VCaP (cell line): Measurements from ENCODE around the gene COL27A1.

ENCODE experiments used
- H3K27ac ChIP-seq: fragments of 450-650 bp; 2 replicates; pipeline ENCODE4 v1.5.1; 2017
- TF ChIP-seq, protein P1 (sequence below): fragments of 450-650 bp; conservative IDR thresholded peaks from 2 replicates; pipeline ENCODE4 v1.5.1; 2017; ENCODE audit warnings: mild to moderate bottlenecking, moderate library complexity

Gene COL27A1

DNA sequence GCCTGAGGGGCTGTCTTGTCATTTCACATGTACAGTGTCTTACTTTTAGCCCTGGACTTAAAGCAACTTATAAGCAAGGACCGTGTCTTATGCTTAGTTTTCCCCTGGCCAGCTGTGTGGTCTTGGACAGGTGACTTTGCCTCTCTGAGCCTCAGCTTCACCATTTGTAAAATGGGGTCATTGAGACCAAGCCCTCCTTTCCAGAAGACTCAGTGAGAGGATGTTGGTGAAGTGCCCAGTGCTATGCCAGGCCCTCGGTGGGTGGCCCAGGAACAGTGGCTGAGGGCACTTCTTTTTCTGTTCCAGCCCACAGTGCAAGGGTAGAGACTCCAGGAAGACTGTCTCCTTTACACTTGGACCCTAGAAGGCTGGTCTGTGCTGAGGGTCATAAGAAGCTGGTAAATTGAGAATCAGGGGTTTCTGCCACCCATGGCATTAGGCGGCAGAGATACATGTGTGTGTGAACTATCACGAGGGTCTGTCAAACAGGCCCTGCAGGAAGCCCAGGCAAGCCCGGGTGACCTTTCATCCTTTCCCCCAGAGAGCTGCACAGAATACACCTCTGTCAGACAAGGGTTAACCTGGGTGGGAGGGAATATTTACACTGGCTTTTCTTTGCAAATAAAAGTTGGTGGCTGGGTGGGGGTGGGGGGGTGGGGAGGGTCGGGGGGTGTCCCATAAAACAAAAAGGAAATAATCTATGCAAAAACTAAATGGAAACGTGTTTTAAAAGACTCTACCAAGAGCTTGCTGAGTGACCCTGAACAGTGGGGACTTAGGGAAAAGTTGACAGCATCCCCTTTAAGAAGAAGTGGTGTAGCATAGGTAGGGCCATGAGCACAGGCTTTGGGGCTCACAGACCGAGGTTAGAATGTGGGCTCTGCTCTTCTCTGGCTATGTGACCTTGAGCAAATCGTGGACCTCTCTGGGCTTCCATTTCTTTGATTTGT lies 35.8 kb upstream of the COL27A1 start:
- H3K27ac ChIP-seq = peak overlapping the region; percentile 86
- TF ChIP-seq, protein P1, sequence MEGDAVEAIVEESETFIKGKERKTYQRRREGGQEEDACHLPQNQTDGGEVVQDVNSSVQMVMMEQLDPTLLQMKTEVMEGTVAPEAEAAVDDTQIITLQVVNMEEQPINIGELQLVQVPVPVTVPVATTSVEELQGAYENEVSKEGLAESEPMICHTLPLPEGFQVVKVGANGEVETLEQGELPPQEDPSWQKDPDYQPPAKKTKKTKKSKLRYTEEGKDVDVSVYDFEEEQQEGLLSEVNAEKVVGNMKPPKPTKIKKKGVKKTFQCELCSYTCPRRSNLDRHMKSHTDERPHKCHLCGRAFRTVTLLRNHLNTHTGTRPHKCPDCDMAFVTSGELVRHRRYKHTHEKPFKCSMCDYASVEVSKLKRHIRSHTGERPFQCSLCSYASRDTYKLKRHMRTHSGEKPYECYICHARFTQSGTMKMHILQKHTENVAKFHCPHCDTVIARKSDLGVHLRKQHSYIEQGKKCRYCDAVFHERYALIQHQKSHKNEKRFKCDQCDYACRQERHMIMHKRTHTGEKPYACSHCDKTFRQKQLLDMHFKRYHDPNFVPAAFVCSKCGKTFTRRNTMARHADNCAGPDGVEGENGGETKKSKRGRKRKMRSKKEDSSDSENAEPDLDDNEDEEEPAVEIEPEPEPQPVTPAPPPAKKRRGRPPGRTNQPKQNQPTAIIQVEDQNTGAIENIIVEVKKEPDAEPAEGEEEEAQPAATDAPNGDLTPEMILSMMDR = no peak

DNA sequence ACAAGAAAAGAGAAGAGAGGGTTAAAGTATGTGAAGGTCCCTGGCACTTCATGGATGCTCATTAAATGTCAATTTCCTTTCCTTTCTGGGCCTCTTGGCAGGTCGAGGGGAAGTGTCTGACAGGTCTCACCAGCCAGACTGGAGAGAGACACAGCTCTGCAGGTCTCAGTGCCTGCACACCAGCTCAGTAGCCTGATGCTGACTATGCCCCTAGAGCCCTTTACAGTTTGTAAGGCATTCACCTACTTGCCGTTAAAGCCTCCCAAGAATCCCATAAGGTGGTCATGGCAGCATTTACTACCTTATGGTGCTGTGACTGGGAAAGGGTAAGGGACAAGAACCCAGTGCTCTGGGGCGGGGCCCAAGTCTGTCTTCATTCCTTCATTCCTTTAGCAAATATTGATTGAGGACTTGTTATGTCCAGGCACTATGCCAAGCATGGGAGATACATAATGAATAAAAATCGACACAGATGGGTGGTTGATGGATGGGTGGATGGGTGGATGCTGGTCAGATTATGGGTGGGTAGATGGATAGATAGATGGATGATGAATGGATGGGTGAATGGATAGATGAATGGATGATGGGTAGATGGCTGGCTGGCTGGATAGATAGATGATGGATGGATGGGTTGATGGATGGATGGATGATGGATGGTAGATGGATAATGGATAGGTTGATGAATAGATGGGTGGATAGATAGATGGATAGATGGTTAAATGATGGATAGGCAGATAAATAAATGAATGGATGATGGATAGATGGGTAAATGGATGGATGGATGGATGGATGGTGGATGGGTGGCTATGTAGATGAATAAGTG lies 34.9 kb upstream of the COL27A1 start:
- TF ChIP-seq, protein P1 = no peak

DNA sequence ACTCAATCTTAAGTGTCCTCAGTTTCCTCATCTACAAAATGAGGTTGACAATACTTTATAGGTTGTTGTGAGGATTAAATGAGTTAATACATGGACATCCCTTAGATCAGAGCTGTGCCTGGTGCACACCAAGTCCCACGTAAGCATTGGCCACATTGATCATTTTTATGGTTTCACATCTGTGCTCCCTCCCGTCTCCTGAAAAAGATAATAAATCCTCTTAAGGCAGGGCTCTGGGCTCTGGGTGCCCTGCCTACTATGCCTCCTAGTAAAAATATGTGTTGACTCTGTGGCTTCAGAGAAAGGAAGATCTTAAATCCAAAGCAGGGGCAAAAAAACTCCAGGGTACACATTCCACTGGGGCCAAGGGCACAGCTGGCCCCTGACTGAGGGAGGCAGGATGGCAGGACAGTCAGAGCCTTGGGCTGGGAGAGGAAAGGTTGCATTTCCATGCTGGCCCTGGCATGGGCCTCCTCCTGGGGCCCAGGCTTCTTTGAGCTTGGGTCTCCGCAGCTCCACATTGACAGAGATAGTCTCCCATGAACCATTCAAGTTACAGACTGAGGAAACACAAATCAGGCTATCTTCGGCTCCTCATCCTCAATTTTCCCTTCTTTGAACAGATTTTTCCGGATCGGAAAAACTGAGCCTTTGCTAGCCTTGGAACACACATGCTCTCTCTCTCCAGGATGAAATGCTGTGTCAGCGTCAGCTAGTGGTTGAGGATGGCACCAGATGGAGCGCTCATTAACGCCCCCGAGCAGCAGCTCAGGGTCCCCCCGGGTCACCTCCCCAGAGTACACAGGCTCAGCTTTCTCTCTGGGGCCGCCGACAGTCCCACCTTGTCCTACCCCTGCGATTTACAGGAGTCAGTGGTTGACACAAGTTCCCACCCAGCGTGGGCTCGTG lies 33.9 kb upstream of the COL27A1 start:
- TF ChIP-seq, protein P1 = no peak
- H3K27ac ChIP-seq = peak overlapping the region; percentile 86

More for the DNA sequence above, 34.9 kb upstream of the COL27A1 start:
- H3K27ac ChIP-seq = peak overlapping the region; percentile 86

DNA sequence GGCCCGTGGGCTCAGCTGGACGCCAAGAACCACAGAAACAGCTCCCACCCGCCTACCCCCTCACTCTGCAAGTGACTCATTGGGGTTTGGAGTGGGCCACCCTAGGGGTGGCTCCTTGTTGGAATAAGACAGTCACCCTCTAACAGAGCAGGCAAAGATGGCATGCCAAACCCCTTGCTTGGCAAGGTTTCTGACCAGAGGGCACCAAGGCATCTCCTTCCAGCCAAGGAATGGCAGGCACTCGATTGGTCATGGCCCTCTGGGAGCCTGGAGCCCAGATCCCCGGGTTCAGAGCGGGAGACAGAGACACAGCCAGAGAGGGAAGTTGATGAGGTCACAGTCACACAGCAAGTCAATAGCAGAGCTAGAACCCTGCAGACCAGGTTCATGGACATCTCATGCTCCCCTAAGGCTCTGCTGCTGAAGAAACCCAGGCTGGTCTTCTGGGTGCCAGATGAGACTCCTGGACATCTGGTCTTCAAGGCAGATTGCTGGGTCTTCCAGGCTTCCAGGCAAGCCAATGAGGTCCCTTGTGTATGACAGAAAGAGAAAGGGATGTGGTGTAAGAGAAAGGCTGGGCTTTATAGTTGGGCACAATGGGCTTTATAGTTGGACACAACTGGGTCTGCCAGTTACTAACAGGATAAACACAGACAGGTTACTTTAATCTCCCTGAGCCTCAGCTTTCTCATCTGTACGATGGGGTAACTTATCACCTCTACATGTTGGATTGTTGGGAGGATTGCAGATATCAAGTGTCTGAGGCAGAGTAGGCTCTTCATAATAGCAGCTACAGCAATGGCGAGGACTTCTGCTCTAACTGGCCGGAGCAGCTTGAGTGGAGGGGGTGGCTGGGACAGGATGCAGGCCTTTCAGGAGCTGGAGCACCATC lies 33.0 kb upstream of the COL27A1 start:
- TF ChIP-seq, protein P1 = no peak
- peak overlapping the region; percentile 86; the same call in 1 of the 2 replicates for H3K27ac ChIP-seq

DNA sequence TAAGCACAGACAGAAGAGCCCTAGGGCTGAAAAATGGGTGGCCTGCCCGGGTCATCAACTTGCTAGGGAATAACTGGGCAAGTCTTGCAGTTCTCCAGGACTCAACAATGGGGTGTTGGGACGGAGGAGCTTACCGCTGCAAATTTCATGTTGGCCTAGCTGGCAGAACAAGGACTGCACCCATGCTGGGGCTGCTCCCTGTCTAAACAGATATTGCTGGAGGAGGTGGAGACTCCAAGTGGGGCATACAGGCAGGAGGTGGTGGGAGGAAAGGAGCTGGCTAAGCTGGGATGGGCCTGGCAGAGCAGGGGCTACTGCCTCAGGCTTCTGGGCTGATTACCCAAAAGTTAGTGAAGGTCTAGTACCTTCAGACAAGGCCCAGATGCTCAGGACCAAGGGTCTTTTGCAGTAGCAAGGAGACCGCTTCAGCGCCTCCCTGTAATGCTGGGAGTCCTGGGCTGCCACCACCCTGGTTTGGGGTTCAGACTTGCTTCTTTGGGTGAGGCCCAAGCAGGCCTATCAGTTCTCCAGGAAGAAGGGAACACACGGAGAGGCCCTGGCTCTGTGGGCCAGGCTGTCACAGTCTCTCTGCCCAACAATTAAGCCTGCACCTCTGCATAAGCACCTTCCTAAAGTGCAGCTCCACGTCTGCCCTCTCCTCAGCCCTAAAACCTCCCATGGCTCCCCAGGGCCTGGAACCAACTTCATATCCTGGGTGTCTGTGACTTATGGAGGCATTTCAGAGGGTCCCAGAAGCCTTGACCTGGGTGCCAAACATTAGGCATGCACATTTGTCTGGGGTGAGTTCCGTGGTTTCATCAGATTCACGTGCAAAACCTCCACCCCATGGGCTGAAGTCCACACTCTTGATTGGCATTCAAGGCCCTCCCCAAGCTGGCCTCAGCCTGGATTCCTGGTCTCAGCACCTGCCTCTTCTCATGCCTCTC lies 32.0 kb upstream of the COL27A1 start:
- TF ChIP-seq, protein P1 = no peak
- no peak overlapping the region for H3K27ac ChIP-seq
